ENCODE data around the gene SDR42E1. TPM values are rescaled to one million over a fixed set of nuclear protein-coding genes. Genes with fewer than 3 reads are reported as not detected.

Gene SDR42E1
- total and polyA plus RNA-seq, 2 of the 13 experiments (the other 11 are each of a cell fraction or from before 2014, with no cell fraction given): 0.01 to 0.13 TPM

DNA sequence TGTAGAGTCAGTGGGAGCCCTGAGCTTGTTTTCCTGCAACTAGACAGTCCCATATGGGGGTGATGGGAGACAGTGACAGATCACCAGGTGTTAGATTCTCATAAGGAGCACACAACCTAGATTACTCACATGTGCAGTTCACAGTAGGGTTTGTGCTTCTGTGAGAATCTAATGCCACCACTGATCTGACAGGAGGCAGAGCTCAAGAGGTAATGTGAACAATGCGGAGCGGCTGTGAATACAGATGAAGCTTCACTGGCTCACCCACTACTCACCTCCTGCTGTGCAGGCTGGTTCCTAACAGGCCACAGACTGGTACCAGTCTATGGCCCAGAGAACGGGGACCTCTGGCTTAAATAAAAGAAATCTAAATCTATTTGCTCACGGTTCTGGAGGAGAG is 13.6 kb upstream of the SDR42E1 start (continued):
- TF ChIP-seq ZNF510 (CRISPR knock-in tag; IDR thresholded peaks at IDR 0.05; ENCODE audit: low read depth) (no peak), HDAC6 (IDR thresholded peaks at IDR 0.05; ENCODE audit: low read depth, low read length) (no peak), ZNF883 (CRISPR knock-in tag; IDR thresholded peaks at IDR 0.05; ENCODE audit: not compliant biosample characterization) (no peak), HMGA1 (CRISPR knock-in tag; conservative IDR thresholded peaks at IDR 0.05) (no peak)
- TF ChIP-seq, protein P1, sequence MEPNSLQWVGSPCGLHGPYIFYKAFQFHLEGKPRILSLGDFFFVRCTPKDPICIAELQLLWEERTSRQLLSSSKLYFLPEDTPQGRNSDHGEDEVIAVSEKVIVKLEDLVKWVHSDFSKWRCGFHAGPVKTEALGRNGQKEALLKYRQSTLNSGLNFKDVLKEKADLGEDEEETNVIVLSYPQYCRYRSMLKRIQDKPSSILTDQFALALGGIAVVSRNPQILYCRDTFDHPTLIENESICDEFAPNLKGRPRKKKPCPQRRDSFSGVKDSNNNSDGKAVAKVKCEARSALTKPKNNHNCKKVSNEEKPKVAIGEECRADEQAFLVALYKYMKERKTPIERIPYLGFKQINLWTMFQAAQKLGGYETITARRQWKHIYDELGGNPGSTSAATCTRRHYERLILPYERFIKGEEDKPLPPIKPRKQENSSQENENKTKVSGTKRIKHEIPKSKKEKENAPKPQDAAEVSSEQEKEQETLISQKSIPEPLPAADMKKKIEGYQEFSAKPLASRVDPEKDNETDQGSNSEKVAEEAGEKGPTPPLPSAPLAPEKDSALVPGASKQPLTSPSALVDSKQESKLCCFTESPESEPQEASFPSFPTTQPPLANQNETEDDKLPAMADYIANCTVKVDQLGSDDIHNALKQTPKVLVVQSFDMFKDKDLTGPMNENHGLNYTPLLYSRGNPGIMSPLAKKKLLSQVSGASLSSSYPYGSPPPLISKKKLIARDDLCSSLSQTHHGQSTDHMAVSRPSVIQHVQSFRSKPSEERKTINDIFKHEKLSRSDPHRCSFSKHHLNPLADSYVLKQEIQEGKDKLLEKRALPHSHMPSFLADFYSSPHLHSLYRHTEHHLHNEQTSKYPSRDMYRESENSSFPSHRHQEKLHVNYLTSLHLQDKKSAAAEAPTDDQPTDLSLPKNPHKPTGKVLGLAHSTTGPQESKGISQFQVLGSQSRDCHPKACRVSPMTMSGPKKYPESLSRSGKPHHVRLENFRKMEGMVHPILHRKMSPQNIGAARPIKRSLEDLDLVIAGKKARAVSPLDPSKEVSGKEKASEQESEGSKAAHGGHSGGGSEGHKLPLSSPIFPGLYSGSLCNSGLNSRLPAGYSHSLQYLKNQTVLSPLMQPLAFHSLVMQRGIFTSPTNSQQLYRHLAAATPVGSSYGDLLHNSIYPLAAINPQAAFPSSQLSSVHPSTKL (CRISPR knock-in tag; IDR thresholded peaks at IDR 0.05): no peak

DNA sequence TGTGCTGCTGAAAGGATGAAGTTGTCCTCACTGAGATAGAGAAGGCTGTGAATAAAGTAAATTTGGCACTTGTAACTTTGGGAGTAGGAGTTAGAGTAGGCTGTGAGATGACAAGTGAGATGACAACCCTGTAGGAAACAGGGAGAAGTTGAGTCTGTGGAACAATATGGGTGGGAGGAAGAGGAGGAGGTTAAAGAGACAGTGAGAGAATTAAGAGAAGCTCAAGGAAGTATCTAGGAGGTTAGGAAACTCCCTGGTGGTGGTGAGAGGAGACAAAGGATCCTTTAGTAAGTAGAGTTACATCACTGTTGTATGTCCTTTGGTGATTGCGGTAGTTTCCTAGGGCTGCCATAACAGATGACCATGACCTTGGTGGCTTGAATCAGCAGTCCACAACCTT is 13.0 kb upstream of the SDR42E1 start:
- H3K4me2 ChIP-seq (ENCODE audit: low read depth, low read length): no peak overlapping the region
- ChIA-PET POLR2A (no interaction called here), CTCF (ENCODE audit: low intra/inter-chr PET ratio, low total read pairs) (interaction anchor here (1.3 kb wide), 1 partner anchor 206 kb away, joined by 4 read pairs; no protein-coding TSS in a partner anchor)
- ATAC-seq (no peak), FAIRE-seq (no peak), DNase-seq (ENCODE audit: low spot score) (peak; percentile 32)
- no peaks in the 10 kb centered on the region for H4K20me1 ChIP-seq (ENCODE audit: insufficient read depth, low read length)
- H3K4me1 ChIP-seq (ENCODE audit: insufficient read depth, low read length): no peaks in the 10 kb centered on the region
- in situ Hi-C loops (cut with HindIII; ENCODE audit: extremely low pct_ligation_motif_present, low pct_unique_long_range_greater_than_20kb) (no loop called here), intact Hi-C loops (cut with micrococcal nuclease; ENCODE audit: unreplicated experiment) (no loop called here)
- peaks cover 0 to 18% of the 10 kb centered on the region in 2 experiments; a peak in 3 of 5 replicates for H3K27me3 ChIP-seq (ENCODE audit: control insufficient read depth in 1 of 2, insufficient read depth in 2 of 2, low read length in 2 of 2)
- BruUV-seq (replicated peaks): no TSS peak
- H2AFZ ChIP-seq (ENCODE audit: low read length): no peak overlapping the region
- WGBS (ENCODE audit: low lambda C conversion rate): 0% methylated on average over 1 of the region's 1 CpG
- no peak overlapping the region for H3K9ac ChIP-seq (ENCODE audit: insufficient read depth, low read depth, low read length)
- H3K4me3 ChIP-seq (replicated peaks in 1 of 3; ENCODE audit: insufficient read depth in 1 of 3, low read depth in 2 of 3, low read length in 3 of 3): no peak overlapping the region
- H3K79me2 ChIP-seq (ENCODE audit: insufficient read depth, low read length): no peaks in the 10 kb centered on the region
- H3K27ac ChIP-seq (ENCODE audit: extremely low read length, insufficient read depth, low read length): no peak overlapping the region
- H3K9me3 ChIP-seq (ENCODE audit: low read length): no peaks in the 10 kb centered on the region
- H3K36me3 ChIP-seq (replicated peaks in 1 of 2; ENCODE audit: control insufficient read depth in 1 of 2, insufficient read depth in 2 of 2, low read length in 2 of 2): no peaks in the 10 kb centered on the region; a peak in 1 of 5 replicates
- TF ChIP-seq ZFP37 (CRISPR knock-in tag; IDR thresholded peaks at IDR 0.05; ENCODE audit: borderline replicate concordance) (no peak), RARA (CRISPR knock-in tag; IDR thresholded peaks at IDR 0.05) (0 out of 2 replicates have a peak, but pooled peaks have one; percentile 9)
- TF ChIP-seq, protein P2, sequence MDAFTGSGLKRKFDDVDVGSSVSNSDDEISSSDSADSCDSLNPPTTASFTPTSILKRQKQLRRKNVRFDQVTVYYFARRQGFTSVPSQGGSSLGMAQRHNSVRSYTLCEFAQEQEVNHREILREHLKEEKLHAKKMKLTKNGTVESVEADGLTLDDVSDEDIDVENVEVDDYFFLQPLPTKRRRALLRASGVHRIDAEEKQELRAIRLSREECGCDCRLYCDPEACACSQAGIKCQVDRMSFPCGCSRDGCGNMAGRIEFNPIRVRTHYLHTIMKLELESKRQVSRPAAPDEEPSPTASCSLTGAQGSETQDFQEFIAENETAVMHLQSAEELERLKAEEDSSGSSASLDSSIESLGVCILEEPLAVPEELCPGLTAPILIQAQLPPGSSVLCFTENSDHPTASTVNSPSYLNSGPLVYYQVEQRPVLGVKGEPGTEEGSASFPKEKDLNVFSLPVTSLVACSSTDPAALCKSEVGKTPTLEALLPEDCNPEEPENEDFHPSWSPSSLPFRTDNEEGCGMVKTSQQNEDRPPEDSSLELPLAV (CRISPR knock-in tag; conservative IDR thresholded peaks at IDR 0.05; ENCODE audit: low read depth): no peak
